HEK293 (cell line): ENCODE data around the gene CENPV.

Experiments used
- BCL6B ChIP-seq: fragments of 450-650 bp; formaldehyde crosslinking; IDR thresholded peaks from 2 replicates; pipeline ENCODE4 v1.5.1; 2017; ENCODE audit warnings: missing biosample characterization, missing genetic modification characterization
- KLF17 ChIP-seq: fragments of 450-650 bp; formaldehyde crosslinking; IDR thresholded peaks from 2 replicates; pipeline ENCODE4 v1.5.1; 2016; ENCODE audit warnings: missing biosample characterization, missing genetic modification characterization
- KLF9 ChIP-seq: fragments of 450-650 bp; formaldehyde crosslinking; IDR thresholded peaks from 2 replicates; pipeline ENCODE4 v1.5.1; 2016; ENCODE audit warnings: missing biosample characterization, missing genetic modification characterization, low read depth
- OVOL3 ChIP-seq: fragments of 450-650 bp; formaldehyde crosslinking; IDR thresholded peaks from 2 replicates; pipeline ENCODE4 v1.5.1; 2016; ENCODE audit warnings: missing biosample characterization, missing genetic modification characterization
- REST ChIP-seq: fragments of 450-650 bp; formaldehyde crosslinking; IDR thresholded peaks from 2 replicates; pipeline ENCODE4 v1.5.1; 2016; ENCODE audit warnings: missing biosample characterization, missing genetic modification characterization
- SCRT2 ChIP-seq: fragments of 450-650 bp; formaldehyde crosslinking; IDR thresholded peaks from 2 replicates; pipeline ENCODE4 v1.5.1; 2016; ENCODE audit warnings: missing biosample characterization, missing genetic modification characterization
- SETDB1 ChIP-seq: IDR thresholded peaks from one replicate; pipeline ENCODE4 v1.6.1; 2017; ENCODE audit warnings: mild to moderate bottlenecking, low read length, moderate library complexity, mixed read lengths; ENCODE audit not compliant: insufficient read length
- SP3 ChIP-seq: fragments of 450-650 bp; formaldehyde crosslinking; IDR thresholded peaks from 2 replicates; pipeline ENCODE4 v1.5.1; 2016; ENCODE audit warnings: missing biosample characterization, missing genetic modification characterization
- ZBTB7A ChIP-seq: fragments of 450-650 bp; formaldehyde crosslinking; IDR thresholded peaks from 2 replicates; pipeline ENCODE4 v1.5.1; 2016; ENCODE audit warnings: low read depth, missing biosample characterization, missing genetic modification characterization
- ZNF10 ChIP-seq: fragments of 450-650 bp; formaldehyde crosslinking; IDR thresholded peaks from 2 replicates; pipeline ENCODE4 v1.5.1; 2017; ENCODE audit warnings: missing biosample characterization, missing genetic modification characterization
- ZNF121 ChIP-seq: fragments of 450-650 bp; formaldehyde crosslinking; IDR thresholded peaks from 2 replicates; pipeline ENCODE4 v1.5.1; 2016; ENCODE audit warnings: missing biosample characterization, missing genetic modification characterization
- ZNF16 ChIP-seq: fragments of 450-650 bp; formaldehyde crosslinking; IDR thresholded peaks from 2 replicates; pipeline ENCODE4 v1.5.1; 2016; ENCODE audit warnings: low read depth, missing biosample characterization, missing genetic modification characterization
- ZNF184 ChIP-seq: fragments of 450-650 bp; IDR thresholded peaks from 2 replicates; pipeline ENCODE4 v1.5.1; 2018; ENCODE audit warnings: missing biosample characterization, mild to moderate bottlenecking, missing genetic modification characterization
- ZNF202 ChIP-seq: fragments of 450-650 bp; formaldehyde crosslinking; IDR thresholded peaks from 2 replicates; pipeline ENCODE4 v1.5.1; 2016; ENCODE audit warnings: missing biosample characterization, missing genetic modification characterization, borderline replicate concordance
- ZNF221 ChIP-seq: fragments of 450-650 bp; formaldehyde crosslinking; IDR thresholded peaks from 2 replicates; pipeline ENCODE4 v1.5.1; 2017; ENCODE audit warnings: missing biosample characterization, missing genetic modification characterization, borderline replicate concordance
- ZNF280D ChIP-seq: fragments of 450-650 bp; formaldehyde crosslinking; IDR thresholded peaks from 2 replicates; pipeline ENCODE4 v1.5.1; 2016; ENCODE audit warnings: missing biosample characterization, missing genetic modification characterization
- ZNF324 ChIP-seq: fragments of 450-650 bp; formaldehyde crosslinking; IDR thresholded peaks from 2 replicates; pipeline ENCODE4 v1.5.1; 2016; ENCODE audit warnings: missing biosample characterization, missing genetic modification characterization
- ZNF341 ChIP-seq: fragments of 450-650 bp; formaldehyde crosslinking; IDR thresholded peaks from 2 replicates; pipeline ENCODE4; 2016; ENCODE audit warnings: low read depth, missing biosample characterization, missing genetic modification characterization
- ZNF398 ChIP-seq: fragments of 450-650 bp; formaldehyde crosslinking; IDR thresholded peaks from 2 replicates; pipeline ENCODE4 v1.5.1; 2017; ENCODE audit warnings: missing biosample characterization, missing genetic modification characterization
- ZNF416 ChIP-seq: fragments of 450-650 bp; formaldehyde crosslinking; IDR thresholded peaks from 2 replicates; pipeline ENCODE4 v1.5.1; 2016; ENCODE audit warnings: missing biosample characterization, missing genetic modification characterization
- ZNF423 ChIP-seq: fragments of 450-650 bp; formaldehyde crosslinking; IDR thresholded peaks from 2 replicates; pipeline ENCODE4 v1.5.1; 2016; ENCODE audit warnings: missing biosample characterization, missing genetic modification characterization
- ZNF48 ChIP-seq: fragments of 450-650 bp; formaldehyde crosslinking; IDR thresholded peaks from 2 replicates; pipeline ENCODE4 v1.5.1; 2016; ENCODE audit warnings: missing biosample characterization, missing genetic modification characterization
- ZNF521 ChIP-seq: fragments of 450-650 bp; formaldehyde crosslinking; IDR thresholded peaks from 2 replicates; pipeline ENCODE4 v1.5.1; 2017; ENCODE audit warnings: missing biosample characterization, mild to moderate bottlenecking, missing genetic modification characterization
- ZNF530 ChIP-seq: fragments of 450-650 bp; formaldehyde crosslinking; IDR thresholded peaks from 2 replicates; pipeline ENCODE4 v1.5.1; 2016; ENCODE audit warnings: low read depth, missing biosample characterization, missing genetic modification characterization
- ZNF561 ChIP-seq: fragments of 450-650 bp; IDR thresholded peaks from 2 replicates; pipeline ENCODE4 v1.5.1; 2018; ENCODE audit warnings: missing biosample characterization, missing genetic modification characterization, borderline replicate concordance
- ZNF704 ChIP-seq: fragments of 450-650 bp; formaldehyde crosslinking; IDR thresholded peaks from 2 replicates; pipeline ENCODE4 v1.5.1; 2016; ENCODE audit warnings: missing biosample characterization, missing genetic modification characterization
- ZNF791 ChIP-seq: fragments of 450-650 bp; formaldehyde crosslinking; IDR thresholded peaks from 2 replicates; pipeline ENCODE4 v1.5.1; 2016; ENCODE audit warnings: missing biosample characterization, missing genetic modification characterization
- ZNF843 ChIP-seq: fragments of 450-650 bp; formaldehyde crosslinking; IDR thresholded peaks from 2 replicates; pipeline ENCODE4 v1.5.1; 2016; ENCODE audit warnings: missing biosample characterization, missing genetic modification characterization

CENPV gene

GRCh38 chr17:16380640-16381495 is 27.6 kb upstream of the CENPV start, which contains the start of gene UBB (continued):
- peak; percentile 96 for TF ChIP-seq SCRT2 (tag by site-specific recombination)
- no peak for TF ChIP-seq ZNF791 (tag by site-specific recombination)
- TF ChIP-seq ZNF416 (tag by site-specific recombination): no peak
- TF ChIP-seq OVOL3 (tag by site-specific recombination): peak; percentile 18
- peak; percentile 17; the same call in 1 of the 2 replicates for TF ChIP-seq ZNF121 (tag by site-specific recombination)
- TF ChIP-seq ZNF221 (tag by site-specific recombination): no peak
- peak; percentile 61 for TF ChIP-seq REST
- no peak for TF ChIP-seq ZNF423 (tag by site-specific recombination)
- TF ChIP-seq ZNF48: no peak
- peak; percentile 84 for TF ChIP-seq SP3 (tag by site-specific recombination)
- peak; percentile 81; the same call in 1 of the 2 replicates for TF ChIP-seq KLF9 (tag by site-specific recombination)
- peak; percentile 78 for TF ChIP-seq SETDB1
- peak; percentile 67; the same call in 1 of the 2 replicates for TF ChIP-seq ZNF10 (tag by site-specific recombination)
- peak; percentile 96 for TF ChIP-seq ZNF324
- TF ChIP-seq ZNF561 (tag by site-specific recombination): peak; percentile 75
- peak; percentile 79 for TF ChIP-seq ZNF843 (tag by site-specific recombination)
- TF ChIP-seq BCL6B (tag by site-specific recombination): peak; percentile 100
- TF ChIP-seq ZNF530 (tag by site-specific recombination): no peak
- TF ChIP-seq ZNF184 (tag by site-specific recombination): 0 out of 2 replicates have a peak, but pooled peaks have one; percentile 15
- TF ChIP-seq ZNF16: no peak
- TF ChIP-seq ZNF202 (tag by site-specific recombination): no peak
- no peak for TF ChIP-seq ZNF280D (tag by site-specific recombination)
- no peak for TF ChIP-seq ZNF521 (tag by site-specific recombination)
- TF ChIP-seq ZNF704 (tag by site-specific recombination): no peak
- no peak; the same call in 1 of the 2 replicates for TF ChIP-seq ZNF341 (tag by site-specific recombination)
- TF ChIP-seq KLF17 (tag by site-specific recombination): peak; percentile 97; the same call in 1 of the 2 replicates
- TF ChIP-seq ZBTB7A: peak; percentile 76; the same call in 1 of the 2 replicates
- peak; percentile 95 for TF ChIP-seq ZNF398 (tag by site-specific recombination)
